Measurements from ENCODE around the gene FOXD1.

The FOXD1 gene

GRCh38 chr5:73454379-73455036, 5.9 kb upstream of the FOXD1 start:
- peaks cover 20% of the 10 kb centered on the region for H3K36me3 Mint-ChIP-seq (ENCODE audit: insufficient read depth)
- H3K4me1 Mint-ChIP-seq: no peaks in the 10 kb centered on the region
- peaks cover 95% of the 10 kb centered on the region for H3K27me3 Mint-ChIP-seq
- H3K27ac Mint-ChIP-seq (ENCODE audit: low read depth): no peak overlapping the region
- H3K4me3 Mint-ChIP-seq: no peak overlapping the region
- H3K9me3 Mint-ChIP-seq: no peaks in the 10 kb centered on the region
- DNase-seq (ENCODE audit: low spot score in 2 of 2): no peak
- ATAC-seq (replicated peaks; ENCODE audit: extremely low read depth, poor library complexity, severe bottlenecking): peak; percentile 62

DNA sequence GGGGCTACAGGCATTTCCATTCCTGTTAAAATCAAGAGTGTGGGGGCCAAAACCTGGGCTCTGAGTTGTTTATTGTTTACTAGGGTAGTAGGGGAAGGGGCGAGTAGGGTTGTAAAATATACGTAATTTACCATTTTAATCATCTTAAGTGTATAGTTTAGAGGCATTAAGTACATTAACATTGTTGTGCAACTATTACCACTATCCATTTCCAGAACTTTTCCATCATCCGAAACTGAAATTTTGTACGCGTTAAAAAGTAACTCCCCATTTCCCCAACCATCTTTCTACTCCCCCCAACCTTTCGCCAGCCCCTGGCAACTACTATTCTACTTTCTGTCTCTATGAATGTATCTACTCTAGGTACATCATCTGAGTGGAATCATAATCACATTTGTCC, 3.6 kb upstream of the FOXD1 start:
- H3K27me3 Mint-ChIP-seq: peaks cover 87% of the 10 kb centered on the region
- H3K4me3 Mint-ChIP-seq: no peak overlapping the region
- no peak overlapping the region for H3K27ac Mint-ChIP-seq (ENCODE audit: low read depth)
- DNase-seq (ENCODE audit: low spot score in 2 of 2) (no peak), ATAC-seq (replicated peaks; ENCODE audit: extremely low read depth, poor library complexity, severe bottlenecking) (no peak)
- peaks cover 8% of the 10 kb centered on the region for H3K4me1 Mint-ChIP-seq
- H3K9me3 Mint-ChIP-seq: no peaks in the 10 kb centered on the region
- peaks cover 29% of the 10 kb centered on the region for H3K36me3 Mint-ChIP-seq (ENCODE audit: insufficient read depth)

GRCh38 chr5:73451224-73452130, 2.9 kb upstream of the FOXD1 start:
- peaks cover 79% of the 10 kb centered on the region for H3K27me3 Mint-ChIP-seq
- peak; percentile 53 to 62 for DNase-seq (ENCODE audit: low spot score in 2 of 2)
- ATAC-seq (replicated peaks; ENCODE audit: extremely low read depth, poor library complexity, severe bottlenecking): no peak
- peaks cover 32% of the 10 kb centered on the region for H3K36me3 Mint-ChIP-seq (ENCODE audit: insufficient read depth)
- H3K4me1 Mint-ChIP-seq: peaks cover 8% of the 10 kb centered on the region
- H3K27ac Mint-ChIP-seq (ENCODE audit: low read depth): no peak overlapping the region
- H3K4me3 Mint-ChIP-seq: no peak overlapping the region
- H3K9me3 Mint-ChIP-seq: no peaks in the 10 kb centered on the region

DNA sequence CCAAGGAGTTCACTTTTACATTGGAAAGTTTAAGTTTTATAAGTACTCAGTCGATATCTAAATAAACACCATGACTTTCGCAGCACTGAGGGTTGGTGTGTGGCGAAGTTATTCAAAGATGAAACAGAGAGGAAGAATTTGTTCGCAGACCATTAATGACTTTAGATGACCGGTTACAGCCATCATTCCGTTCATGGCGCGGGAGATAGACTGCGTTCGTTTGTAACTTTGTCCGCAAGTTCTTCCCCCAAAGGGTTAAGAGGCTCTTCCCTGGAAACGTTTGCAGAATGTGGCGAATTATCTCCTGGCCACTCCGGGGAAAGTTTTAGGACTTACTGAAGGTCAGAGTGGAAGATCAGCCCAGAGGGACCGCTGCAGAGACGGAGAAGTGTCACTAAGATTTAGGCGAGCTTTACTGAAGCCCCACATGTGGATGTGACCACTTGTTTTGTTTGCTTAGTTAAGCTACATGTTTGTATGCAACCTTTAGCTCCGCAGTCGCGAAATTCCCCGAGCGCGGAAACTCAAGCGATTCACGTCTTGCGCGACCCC, 2.2 kb upstream of the FOXD1 start:
- Mint-ChIP-seq H3K9me3 (no peaks in the 10 kb centered on the region), H3K4me3 (peak overlapping the region; percentile 18), H3K27me3 (peaks cover 73% of the 10 kb centered on the region), H3K27ac (ENCODE audit: low read depth) (peak overlapping the region; percentile 25), H3K4me1 (peaks cover 8% of the 10 kb centered on the region), H3K36me3 (ENCODE audit: insufficient read depth) (peaks cover 33% of the 10 kb centered on the region)
- DNase-seq (ENCODE audit: low spot score in 2 of 2) (no peak), ATAC-seq (replicated peaks; ENCODE audit: extremely low read depth, poor library complexity, severe bottlenecking) (no peak)

DNA sequence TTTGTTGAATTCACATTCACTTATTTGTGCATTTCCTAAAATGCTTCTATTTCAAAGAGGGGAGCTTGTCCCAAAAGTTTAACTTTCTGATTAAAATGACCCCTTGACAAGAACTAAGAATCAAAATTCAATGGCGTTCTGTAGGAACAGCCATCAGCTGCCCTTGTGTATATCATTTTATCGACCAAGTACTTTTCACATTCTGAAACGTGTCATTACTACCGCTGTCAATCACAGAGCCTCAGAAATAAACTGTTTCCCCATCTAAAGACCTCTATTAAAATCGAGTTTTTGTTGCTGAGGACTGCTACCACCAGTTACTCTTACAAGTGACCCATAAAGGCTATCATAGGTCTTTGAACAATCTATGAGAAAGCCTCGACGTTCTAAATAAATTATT, 1.6 kb upstream of the FOXD1 start:
- Mint-ChIP-seq H3K9me3 (no peaks in the 10 kb centered on the region), H3K4me1 (peaks cover 8% of the 10 kb centered on the region), H3K27me3 (peaks cover 73% of the 10 kb centered on the region), H3K4me3 (peak overlapping the region; percentile 18), H3K27ac (ENCODE audit: low read depth) (peak overlapping the region; percentile 25), H3K36me3 (ENCODE audit: insufficient read depth) (peaks cover 33% of the 10 kb centered on the region)
- DNase-seq (ENCODE audit: low spot score in 2 of 2) (no peak), ATAC-seq (replicated peaks; ENCODE audit: extremely low read depth, poor library complexity, severe bottlenecking) (no peak)

DNA sequence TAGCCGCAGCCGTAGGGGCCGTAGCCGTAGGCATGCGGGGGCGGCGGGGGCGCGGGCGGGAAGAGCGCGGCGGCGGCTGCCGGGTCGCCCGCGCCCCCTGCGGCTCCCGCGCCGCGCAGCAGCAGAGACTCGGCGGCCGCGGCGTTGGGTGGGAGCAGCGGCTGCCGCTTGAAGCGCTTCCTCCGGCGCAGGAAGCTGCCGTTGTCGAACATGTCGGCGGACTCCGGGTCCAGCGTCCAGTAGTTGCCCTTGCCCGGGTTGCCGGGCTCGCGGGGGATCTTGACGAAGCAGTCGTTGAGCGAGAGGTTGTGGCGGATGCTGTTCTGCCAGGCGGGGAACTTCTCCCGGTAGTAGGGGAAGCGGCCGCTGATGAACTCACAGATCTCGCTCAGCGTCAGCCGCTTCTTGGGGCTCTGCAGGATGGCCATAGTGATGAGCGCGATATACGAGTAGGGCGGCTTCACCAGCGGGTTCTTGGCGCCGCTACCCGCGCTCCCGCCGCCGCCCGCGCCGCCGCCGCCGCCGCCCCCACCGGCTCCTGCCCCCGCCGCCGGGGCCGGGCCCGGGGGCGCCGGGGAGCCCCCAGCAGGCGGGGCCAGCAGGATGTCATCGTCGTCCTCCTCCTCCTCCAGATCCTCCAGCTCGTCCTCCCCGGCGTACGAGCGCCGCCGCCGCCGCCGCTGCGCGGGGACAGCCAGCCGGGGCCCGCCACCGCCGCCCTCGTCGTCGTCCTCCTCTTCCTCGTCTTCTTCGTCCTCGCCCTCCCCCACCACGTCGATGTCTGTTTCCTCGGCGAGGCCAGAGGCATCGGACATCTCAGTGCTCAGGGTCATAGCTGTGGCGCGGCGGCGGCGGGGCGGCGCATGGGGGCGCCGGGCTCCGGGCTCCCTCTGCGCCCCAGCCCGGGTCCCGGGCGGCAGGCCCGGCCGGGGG, 781 bp downstream of the FOXD1 start:
- peaks cover 73% of the 10 kb centered on the region for H3K27me3 Mint-ChIP-seq
- peak overlapping the region; percentile 86 for H3K4me3 Mint-ChIP-seq
- ATAC-seq (replicated peaks; ENCODE audit: extremely low read depth, poor library complexity, severe bottlenecking): peak; percentile 65
- H3K36me3 Mint-ChIP-seq (ENCODE audit: insufficient read depth): peaks cover 38% of the 10 kb centered on the region
- H3K9me3 Mint-ChIP-seq: no peaks in the 10 kb centered on the region
- peaks cover 8% of the 10 kb centered on the region for H3K4me1 Mint-ChIP-seq
- DNase-seq (ENCODE audit: low spot score in 2 of 2): peak; percentile 31 to 47
- peak overlapping the region; percentile 72 for H3K27ac Mint-ChIP-seq (ENCODE audit: low read depth)

GRCh38 chr5:73446631-73447529, 1.7 kb downstream of the FOXD1 start:
- H3K9me3 Mint-ChIP-seq: no peaks in the 10 kb centered on the region
- no peak for DNase-seq (ENCODE audit: low spot score in 2 of 2)
- H3K27ac Mint-ChIP-seq (ENCODE audit: low read depth): no peak overlapping the region
- peaks cover 38% of the 10 kb centered on the region for H3K36me3 Mint-ChIP-seq (ENCODE audit: insufficient read depth)
- peak overlapping the region; percentile 86 for H3K4me3 Mint-ChIP-seq
- H3K27me3 Mint-ChIP-seq: peaks cover 73% of the 10 kb centered on the region
- H3K4me1 Mint-ChIP-seq: peaks cover 8% of the 10 kb centered on the region
- peak; percentile 13 for ATAC-seq (replicated peaks; ENCODE audit: extremely low read depth, poor library complexity, severe bottlenecking)

DNA sequence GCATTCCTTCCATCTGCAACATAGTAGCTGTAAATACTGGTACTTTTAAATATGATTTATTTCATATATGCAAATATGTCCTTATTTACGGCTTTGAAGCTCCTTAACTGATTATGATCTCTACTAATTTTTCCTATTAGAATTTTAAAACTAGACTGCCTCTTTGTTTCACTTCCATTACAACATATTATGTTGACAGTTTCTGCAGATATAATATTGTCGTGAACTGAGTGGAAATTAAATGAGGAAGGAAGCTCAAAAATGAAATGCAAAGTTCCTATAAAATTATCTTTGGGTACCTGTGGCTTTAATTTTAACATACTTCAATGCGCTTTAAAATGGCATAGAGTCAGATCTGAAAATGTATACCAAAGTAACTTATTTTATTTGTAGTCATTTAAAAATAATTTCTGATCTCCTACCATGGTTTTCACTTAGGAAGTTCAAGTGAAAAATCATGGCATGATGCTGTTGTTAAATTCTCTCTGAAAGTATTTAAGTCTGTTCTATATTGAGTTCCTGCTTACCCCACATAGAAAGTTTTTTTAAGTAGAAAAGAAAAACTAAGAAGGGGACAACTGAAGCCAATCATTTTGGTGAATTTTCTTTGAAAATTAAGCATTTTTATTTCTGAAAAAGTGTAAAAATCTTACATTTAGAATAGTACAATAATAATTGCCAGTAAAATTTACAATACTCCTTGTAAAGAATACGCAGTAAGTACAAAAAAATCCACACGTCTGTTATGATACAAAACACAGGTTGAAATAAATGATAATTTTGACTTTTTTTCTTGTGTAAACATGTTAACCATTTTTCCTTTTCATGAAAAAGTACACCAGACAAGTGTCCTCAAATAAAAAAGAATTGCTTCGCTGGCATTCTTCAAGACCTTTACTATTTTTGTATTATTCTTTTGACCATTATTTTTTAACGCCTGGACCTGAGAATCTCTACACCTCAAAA, 2.6 kb downstream of the FOXD1 start:
- no peak for DNase-seq (ENCODE audit: low spot score in 2 of 2)
- H3K4me1 Mint-ChIP-seq: peaks cover 8% of the 10 kb centered on the region
- H3K27ac Mint-ChIP-seq (ENCODE audit: low read depth): peak overlapping the region; percentile 49
- H3K27me3 Mint-ChIP-seq: peaks cover 73% of the 10 kb centered on the region
- H3K4me3 Mint-ChIP-seq: peak overlapping the region; percentile 65
- ATAC-seq (replicated peaks; ENCODE audit: extremely low read depth, poor library complexity, severe bottlenecking): no peak
- H3K36me3 Mint-ChIP-seq (ENCODE audit: insufficient read depth): peaks cover 34% of the 10 kb centered on the region
- H3K9me3 Mint-ChIP-seq: no peaks in the 10 kb centered on the region

GRCh38 chr5:73444499-73445438, 3.8 kb downstream of the FOXD1 start:
- peak overlapping the region; percentile 18 for H3K4me3 Mint-ChIP-seq
- H3K27ac Mint-ChIP-seq (ENCODE audit: low read depth): no peak overlapping the region
- H3K36me3 Mint-ChIP-seq (ENCODE audit: insufficient read depth): peaks cover 22% of the 10 kb centered on the region
- no peaks in the 10 kb centered on the region for H3K9me3 Mint-ChIP-seq
- peaks cover 73% of the 10 kb centered on the region for H3K27me3 Mint-ChIP-seq
- H3K4me1 Mint-ChIP-seq: peaks cover 8% of the 10 kb centered on the region
- no peak for DNase-seq (ENCODE audit: low spot score in 2 of 2)
- ATAC-seq (replicated peaks; ENCODE audit: extremely low read depth, poor library complexity, severe bottlenecking): no peak
